AG04449 (cell line): Measurements from ENCODE around the gene APEX1.

ENCODE experiments used
- CTCF ChIA-PET: fragments of 350-600 bp; formaldehyde crosslinking; extraction: SDS; loops from one replicate; lab custom pipeline; 2021; ENCODE audit warnings: antibody characterized with exemption; lab: Yijun Ruan, JAX
- POLR2A ChIA-PET: fragments of 400-600, 350-600 bp; formaldehyde crosslinking; extraction: SDS; loops from one replicate; lab custom pipeline; 2020; ENCODE audit warnings: antibody characterized with exemption, inconsistent platforms; lab: Yijun Ruan, JAX
- DNase-seq: peaks from one replicate; pipeline ENCODE4 v3.0.0-alpha.2; 2010; ENCODE audit warnings: low read depth, low spot score
- H3K4me3 ChIP-seq: 2 replicates; pipeline ENCODE4 v1.5.1; 2011; ENCODE audit warnings: low read depth, mild to moderate bottlenecking, control low read depth, low read length
- CTCF ChIP-seq: IDR thresholded peaks from one replicate; pipeline ENCODE4 v1.5.1; 2011; ENCODE audit warnings: mild to moderate bottlenecking, moderate library complexity, low read length, control low read depth, inconsistent platforms; ENCODE audit not compliant: insufficient read depth; ENCODE audit errors: missing control alignments

The APEX1 gene

GRCh38 chr14:20489093-20489994, 34.3 kb downstream of the APEX1 start:
- H3K4me3 ChIP-seq: no peak overlapping the region
- POLR2A ChIA-PET: interaction anchor here (1.0 to 2.5 kb wide), 2 partner anchors 10 to 20 kb away, joined by 3 to 11 read pairs; partner anchors contain the start of gene PNP
- CTCF ChIA-PET: interaction anchor here (0.9 to 1.4 kb wide), 2 partner anchors 75 to 119 kb away, joined by 3 read pairs; no protein-coding TSS in a partner anchor
- no peak for TF ChIP-seq CTCF
- DNase-seq: no peak

- no peak for DNase-seq
- CTCF ChIA-PET: interaction anchor here (1.4 to 1.5 kb wide), 2 partner anchors 76 to 117 kb away, joined by 3 to 4 read pairs; no protein-coding TSS in a partner anchor
- no peak for TF ChIP-seq CTCF
- no peak overlapping the region for H3K4me3 ChIP-seq
- POLR2A ChIA-PET: interaction anchor here (2.5 kb wide), 1 partner anchor 21 kb away, joined by 11 read pairs; the partner anchor contains the start of gene PNP
Measured at GRCh38 chr14:20490563-20490962, 35.5 kb downstream of the APEX1 start.

GRCh38 chr14:20492486-20492885, 37.5 kb downstream of the APEX1 start:
- peak; percentile 65 for DNase-seq
- POLR2A ChIA-PET: interaction anchor here (0.7 kb wide), 1 partner anchor 965 kb away, joined by 3 read pairs; no protein-coding TSS in a partner anchor
- CTCF ChIA-PET: no interaction called here

GRCh38 chr14:20493634-20494033, 38.6 kb downstream of the APEX1 start:
- no peak for TF ChIP-seq CTCF
- CTCF ChIA-PET: no interaction called here
- POLR2A ChIA-PET: no interaction called here
- no peak overlapping the region for H3K4me3 ChIP-seq
- DNase-seq: no peak

More at GRCh38 chr14:20492486-20492885, 37.5 kb downstream of the APEX1 start:
- no peak for TF ChIP-seq CTCF
- H3K4me3 ChIP-seq: no peak overlapping the region

- CTCF ChIA-PET: no interaction called here
- POLR2A ChIA-PET: no interaction called here
- DNase-seq: no peak
- no peak for TF ChIP-seq CTCF
- H3K4me3 ChIP-seq: no peak overlapping the region
Measured at GRCh38 chr14:20494935-20495766, 40.1 kb downstream of the APEX1 start.
